ENCODE data around the gene ZNF76.

DNA sequence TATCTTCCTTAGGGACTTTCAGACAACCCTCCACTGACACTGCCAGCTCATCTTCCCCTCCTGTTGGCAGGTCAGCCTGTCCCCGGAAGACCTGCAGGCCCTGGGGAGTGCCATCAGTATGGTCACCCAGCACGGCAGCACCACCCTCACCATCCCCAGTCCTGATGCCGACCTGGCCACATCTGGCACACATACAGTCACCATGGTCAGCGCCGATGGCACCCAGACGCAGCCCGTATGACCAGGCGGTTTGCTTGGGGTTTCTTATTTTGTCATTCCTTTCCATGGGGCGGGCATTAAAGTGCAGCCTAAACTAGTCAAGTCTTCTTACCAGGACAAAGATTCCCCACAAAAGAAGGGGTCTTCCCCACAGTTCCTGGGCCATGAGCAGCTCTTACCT, 34.1 kb downstream of the ZNF76 start:
- TF ChIP-seq, protein P1, sequence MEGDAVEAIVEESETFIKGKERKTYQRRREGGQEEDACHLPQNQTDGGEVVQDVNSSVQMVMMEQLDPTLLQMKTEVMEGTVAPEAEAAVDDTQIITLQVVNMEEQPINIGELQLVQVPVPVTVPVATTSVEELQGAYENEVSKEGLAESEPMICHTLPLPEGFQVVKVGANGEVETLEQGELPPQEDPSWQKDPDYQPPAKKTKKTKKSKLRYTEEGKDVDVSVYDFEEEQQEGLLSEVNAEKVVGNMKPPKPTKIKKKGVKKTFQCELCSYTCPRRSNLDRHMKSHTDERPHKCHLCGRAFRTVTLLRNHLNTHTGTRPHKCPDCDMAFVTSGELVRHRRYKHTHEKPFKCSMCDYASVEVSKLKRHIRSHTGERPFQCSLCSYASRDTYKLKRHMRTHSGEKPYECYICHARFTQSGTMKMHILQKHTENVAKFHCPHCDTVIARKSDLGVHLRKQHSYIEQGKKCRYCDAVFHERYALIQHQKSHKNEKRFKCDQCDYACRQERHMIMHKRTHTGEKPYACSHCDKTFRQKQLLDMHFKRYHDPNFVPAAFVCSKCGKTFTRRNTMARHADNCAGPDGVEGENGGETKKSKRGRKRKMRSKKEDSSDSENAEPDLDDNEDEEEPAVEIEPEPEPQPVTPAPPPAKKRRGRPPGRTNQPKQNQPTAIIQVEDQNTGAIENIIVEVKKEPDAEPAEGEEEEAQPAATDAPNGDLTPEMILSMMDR (IDR thresholded peaks at IDR 0.05): no peak
- no peak for TF ChIP-seq EZH2phosphoT487 (IDR thresholded peaks at IDR 0.05; ENCODE audit: borderline replicate concordance, low read depth)

Measured in SK-N-SH (cell line).